GM18507 (cell line): ENCODE results near the gene EWSR1.

Experiments used
- DNase-seq: peaks from one replicate; pipeline ENCODE4 v3.0.0; 2011; ENCODE audit warnings: low read depth; ENCODE audit not compliant: insufficient read length; ENCODE audit errors: extremely low spot score
- FAIRE-seq: peaks from 2 replicates; lab custom pipeline; 2011; peaks lifted over from hg19 to GRCh38; lab: Jason Lieb, UNC

EWSR1 gene

GRCh38 chr22:29266564-29267461 lies 1.3 kb upstream of the EWSR1 start:
- DNase-seq (no peak), FAIRE-seq (no peak)

GRCh38 chr22:29267462-29267857 lies 608 bp upstream of the EWSR1 start:
- FAIRE-seq, result no peak

GRCh38 chr22:29268511-29269229 lies 602 bp downstream of the EWSR1 start:
- DNase-seq (no peak), FAIRE-seq (no peak)

More at GRCh38 chr22:29267462-29267857, 608 bp upstream of the EWSR1 start:
- no peak for DNase-seq

- no peak for FAIRE-seq
- no peak for DNase-seq
Measured at GRCh38 chr22:29269230-29269604, 1.1 kb downstream of the EWSR1 start.

GRCh38 chr22:29269731-29270474 lies 1.8 kb downstream of the EWSR1 start:
- FAIRE-seq, result peak; percentile 12
- DNase-seq, result no peak

GRCh38 chr22:29270475-29271271 lies 2.6 kb downstream of the EWSR1 start:
- FAIRE-seq (peak; percentile 69), DNase-seq (no peak)

- DNase-seq (no peak), FAIRE-seq (no peak)
Measured at GRCh38 chr22:29272624-29273023, 4.6 kb downstream of the EWSR1 start.

- no peak for DNase-seq
Measured at GRCh38 chr22:29275167-29275566, 7.1 kb downstream of the EWSR1 start.

GRCh38 chr22:29275819-29276565 lies 7.9 kb downstream of the EWSR1 start:
- FAIRE-seq (no peak), DNase-seq (no peak)

More at GRCh38 chr22:29275167-29275566, 7.1 kb downstream of the EWSR1 start:
- FAIRE-seq, result no peak

GRCh38 chr22:29277927-29278326 lies 9.9 kb downstream of the EWSR1 start:
- FAIRE-seq (no peak), DNase-seq (no peak)

- FAIRE-seq, result no peak
- no peak for DNase-seq
Measured at GRCh38 chr22:29284196-29284595, 16.1 kb downstream of the EWSR1 start.

GRCh38 chr22:29288837-29289236 lies 20.8 kb downstream of the EWSR1 start:
- FAIRE-seq (no peak), DNase-seq (no peak)

GRCh38 chr22:29290061-29290460 lies 22.0 kb downstream of the EWSR1 start:
- FAIRE-seq (no peak), DNase-seq (no peak)

GRCh38 chr22:29291215-29291614 lies 23.1 kb downstream of the EWSR1 start:
- DNase-seq (no peak), FAIRE-seq (no peak)

GRCh38 chr22:29292379-29292778 lies 24.3 kb downstream of the EWSR1 start:
- no peak for DNase-seq
- no peak for FAIRE-seq

- no peak for DNase-seq
- FAIRE-seq, result no peak
Measured at GRCh38 chr22:29298641-29299040, 30.6 kb downstream of the EWSR1 start.

- DNase-seq, result no peak
- no peak for FAIRE-seq
Measured at GRCh38 chr22:29299136-29299900, 31.2 kb downstream of the EWSR1 start.

- DNase-seq (no peak), FAIRE-seq (no peak)
Measured at GRCh38 chr22:29300467-29300806, 32.4 kb downstream of the EWSR1 start.
